Vagina (tissue), 2 donors: ENCODE data around the gene VPS41. TPM values are rescaled to one million over a fixed set of nuclear protein-coding genes. Genes with fewer than 3 reads are reported as not detected.

Source experiments
- DNase-seq, 2 donors: peaks; one replicate each; pipeline ENCODE4 v3.0.0-alpha.2; 2017; ENCODE audit errors: extremely low spot score in 2 of 2
- H3K27ac ChIP-seq: fragments of 200-600 bp; sonication (generic); one replicate; pipeline ENCODE4 v1.5.1; 2019
- H3K27me3 ChIP-seq: fragments of 200-600 bp; sonication (generic); one replicate; pipeline ENCODE4 v1.5.1; 2019
- H3K36me3 ChIP-seq, 2 donors: fragments of 200-600 bp; sonication (generic); one replicate each; pipeline ENCODE4 v1.5.1; 2017 to 2019
- H3K4me1 ChIP-seq: fragments of 200-600 bp; sonication (generic); one replicate; pipeline ENCODE4 v1.5.1; 2019
- H3K4me3 ChIP-seq, 2 donors: fragments of 200-600 bp; sonication (generic); 1 replicate in 1 of 2; 2 replicates in 1 of 2; pipeline ENCODE4 v1.5.1; 2016 to 2019
- H3K9me3 ChIP-seq: fragments of 200-600 bp; sonication (generic); one replicate; pipeline ENCODE4 v1.5.1; 2019
- POLR2A ChIP-seq, 2 donors: fragments of 450-650 bp; IDR thresholded peaks; one replicate each; pipeline ENCODE4 v1.6.1; 2017; ENCODE audit warnings: antibody characterized with exemption in 2 of 2, mild to moderate bottlenecking in 2 of 2, moderate library complexity in 2 of 2
- POLR2AphosphoS5 ChIP-seq, 2 donors: sonication (generic); formaldehyde crosslinking; IDR thresholded peaks; one replicate each; pipeline ENCODE4 v1.9.0; 2017; ENCODE audit warnings: antibody characterized with exemption in 2 of 2, mild to moderate bottlenecking in 2 of 2, low read depth in 1 of 2; ENCODE audit not compliant: insufficient read depth in 1 of 2
- intact Hi-C: fragments of 100-400 bp; cut with DNase I; formaldehyde crosslinking; loops from one replicate; pipeline ENCODE4 v1.15.1; 2023
- total RNA-seq: library from RNA; depleted of rRNA; stranded (reverse); fragments of >200 nt; gene quantifications from one replicate; pipeline ENCODE4 v1.2.3, GENCODE V29; 2016
- TF ChIP-seq, protein P1 (sequence below), 3 experiments: fragments of 450-650 bp in 2 of 3; fragments of 200-600 bp in 1 of 3; sonication (generic) in 1 of 3; IDR thresholded peaks; one replicate each; pipeline ENCODE4 v1.5.1; 2017 to 2019; ENCODE audit warnings: antibody characterized with exemption in 3 of 3, mild to moderate bottlenecking in 2 of 3, moderate library complexity in 2 of 3

VPS41 gene
- total RNA-seq, 1 donor from 2014 or later, result 46.7 TPM

DNA sequence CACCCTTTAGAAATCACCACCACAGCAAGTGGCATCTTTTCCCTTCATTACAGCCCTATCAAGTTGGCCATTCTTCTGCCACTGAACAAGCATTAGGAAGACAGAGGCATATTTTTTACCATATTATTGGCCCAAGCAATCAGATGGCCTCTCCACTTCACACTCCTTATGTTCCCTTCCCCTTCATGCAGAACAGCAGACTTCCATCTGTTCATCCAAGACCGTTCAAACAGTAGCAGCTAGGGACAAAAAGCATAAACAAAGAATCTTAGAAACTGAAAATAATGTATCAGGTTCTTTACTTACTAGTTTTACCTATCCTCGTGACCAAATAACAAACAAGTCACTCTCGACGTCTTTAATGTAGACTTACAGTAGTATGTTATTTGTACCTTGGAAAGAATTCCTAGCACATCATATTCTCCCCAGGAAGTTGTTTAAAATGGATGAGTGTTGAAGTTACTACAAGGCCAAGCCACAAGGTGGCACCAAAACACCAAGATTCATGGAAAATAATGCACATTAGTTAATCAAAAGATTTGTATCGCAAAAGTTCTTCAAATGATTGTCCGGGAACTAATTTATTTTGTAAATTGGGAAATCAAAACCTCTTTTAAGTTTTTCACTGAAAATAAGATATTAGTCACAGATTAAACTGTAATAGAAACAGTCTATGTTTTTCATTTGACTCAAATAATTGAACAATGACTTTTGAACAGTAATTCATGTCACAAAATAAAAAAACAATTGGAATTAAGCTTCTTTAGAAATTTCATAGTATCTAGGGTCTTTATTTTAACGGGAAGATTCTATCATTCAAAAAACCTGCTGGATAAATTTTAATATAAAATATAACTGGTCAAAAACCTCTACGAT is 112.1 kb downstream of the VPS41 start:
- H3K4me1 ChIP-seq, result no peaks in the 10 kb centered on the region
- no peak for DNase-seq
- TF ChIP-seq POLR2AphosphoS5 (IDR thresholded peaks at IDR 0.05; ENCODE audit: insufficient read depth in 1 of 2, low read depth in 1 of 2), result no peak
- TF ChIP-seq, protein P1, sequence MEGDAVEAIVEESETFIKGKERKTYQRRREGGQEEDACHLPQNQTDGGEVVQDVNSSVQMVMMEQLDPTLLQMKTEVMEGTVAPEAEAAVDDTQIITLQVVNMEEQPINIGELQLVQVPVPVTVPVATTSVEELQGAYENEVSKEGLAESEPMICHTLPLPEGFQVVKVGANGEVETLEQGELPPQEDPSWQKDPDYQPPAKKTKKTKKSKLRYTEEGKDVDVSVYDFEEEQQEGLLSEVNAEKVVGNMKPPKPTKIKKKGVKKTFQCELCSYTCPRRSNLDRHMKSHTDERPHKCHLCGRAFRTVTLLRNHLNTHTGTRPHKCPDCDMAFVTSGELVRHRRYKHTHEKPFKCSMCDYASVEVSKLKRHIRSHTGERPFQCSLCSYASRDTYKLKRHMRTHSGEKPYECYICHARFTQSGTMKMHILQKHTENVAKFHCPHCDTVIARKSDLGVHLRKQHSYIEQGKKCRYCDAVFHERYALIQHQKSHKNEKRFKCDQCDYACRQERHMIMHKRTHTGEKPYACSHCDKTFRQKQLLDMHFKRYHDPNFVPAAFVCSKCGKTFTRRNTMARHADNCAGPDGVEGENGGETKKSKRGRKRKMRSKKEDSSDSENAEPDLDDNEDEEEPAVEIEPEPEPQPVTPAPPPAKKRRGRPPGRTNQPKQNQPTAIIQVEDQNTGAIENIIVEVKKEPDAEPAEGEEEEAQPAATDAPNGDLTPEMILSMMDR (IDR thresholded peaks at IDR 0.05), result peak; percentile 34 to 81 (median 74)
- intact Hi-C loops, result loop anchor here (10.0 kb wide), 1 partner anchor 728 kb away; no protein-coding TSS in a partner anchor
- no peak overlapping the region for H3K4me3 ChIP-seq
- H3K27me3 ChIP-seq, result no peaks in the 10 kb centered on the region
- no peak overlapping the region for H3K27ac ChIP-seq
- H3K9me3 ChIP-seq, result no peaks in the 10 kb centered on the region
- H3K36me3 ChIP-seq, result peaks cover 0 to 10% of the 10 kb centered on the region in 2 donors

- no peak overlapping the region for H3K4me3 ChIP-seq
- TF ChIP-seq, protein P1 (IDR thresholded peaks at IDR 0.05), result no peak
- no peak for TF ChIP-seq POLR2AphosphoS5 (IDR thresholded peaks at IDR 0.05; ENCODE audit: insufficient read depth in 1 of 2, low read depth in 1 of 2)
- intact Hi-C loops, result loop anchor here (10.0 kb wide), 1 partner anchor 729 kb away; no protein-coding TSS in a partner anchor
- no peaks in the 10 kb centered on the region for H3K9me3 ChIP-seq
- no peaks in the 10 kb centered on the region for H3K4me1 ChIP-seq
- no peak for DNase-seq
- H3K36me3 ChIP-seq, result peaks cover 0 to 10% of the 10 kb centered on the region in 2 donors
- no peak overlapping the region for H3K27ac ChIP-seq
- H3K27me3 ChIP-seq, result no peaks in the 10 kb centered on the region
Measured at GRCh38 chr7:38795593-38795992, 113.4 kb downstream of the VPS41 start.

- Histone ChIP-seq H3K4me3 (no peak overlapping the region), H3K4me1 (no peaks in the 10 kb centered on the region), H3K27me3 (no peaks in the 10 kb centered on the region), H3K27ac (no peak overlapping the region), H3K9me3 (no peaks in the 10 kb centered on the region), H3K36me3 (no peaks in the 10 kb centered on the region)
- intact Hi-C loops, result no loop called here
- no peak for DNase-seq
- TF ChIP-seq POLR2AphosphoS5 (IDR thresholded peaks at IDR 0.05; ENCODE audit: insufficient read depth in 1 of 2, low read depth in 1 of 2) (no peak), POLR2A (IDR thresholded peaks at IDR 0.05) (no peak)
- TF ChIP-seq, protein P1 (IDR thresholded peaks at IDR 0.05), result no peak
Measured at GRCh38 chr7:38781991-38782390, 127.0 kb downstream of the VPS41 start.

GRCh38 chr7:38777609-38778008 is 131.4 kb downstream of the VPS41 start:
- intact Hi-C loops, result no loop called here
- H3K4me3 ChIP-seq, result no peak overlapping the region
- no peak overlapping the region for H3K27ac ChIP-seq
- no peaks in the 10 kb centered on the region for H3K27me3 ChIP-seq
- peaks cover 0 to 4% of the 10 kb centered on the region in 2 donors for H3K36me3 ChIP-seq
- H3K4me1 ChIP-seq, result no peaks in the 10 kb centered on the region
- DNase-seq, result no peak
- H3K9me3 ChIP-seq, result no peaks in the 10 kb centered on the region
- TF ChIP-seq POLR2AphosphoS5 (IDR thresholded peaks at IDR 0.05; ENCODE audit: insufficient read depth in 1 of 2, low read depth in 1 of 2) (no peak), POLR2A (IDR thresholded peaks at IDR 0.05) (no peak)
- TF ChIP-seq, protein P1 (IDR thresholded peaks at IDR 0.05), result no peak
